Thyroid gland (tissue), 4 donors: Measurements from ENCODE around the gene ARFGEF3. TPM values are rescaled to one million over a fixed set of nuclear protein-coding genes. Genes with fewer than 3 reads are reported as not detected.
"Not testable (repeated sequence)": the region's sequence is repeated elsewhere in the genome, so short reads cannot be mapped to it uniquely, and the experiment has no call there.

Experiments
- DNase-seq, 2 donors: peaks; one replicate each; pipeline ENCODE4 v3.0.0-alpha.2; 2019
- H3K27ac ChIP-seq, 3 donors: fragments of 200-600 bp; sonication (generic); 1 replicate in 2 of 3; 2 replicates in 1 of 3; pipeline ENCODE4 v1.5.1; 2016 to 2019; ENCODE audit warnings: mild to moderate bottlenecking in 1 of 3, moderate library complexity in 1 of 3
- H3K27me3 ChIP-seq: fragments of 200-600 bp; sonication (generic); one replicate; pipeline ENCODE4 v1.5.1; 2019
- H3K36me3 ChIP-seq, 2 donors: fragments of 200-600 bp; sonication (generic); one replicate each; pipeline ENCODE4 v1.5.1; 2016 to 2019
- H3K4me1 ChIP-seq, 2 donors: fragments of 200-600 bp; sonication (generic); one replicate each; pipeline ENCODE4 v1.5.1; 2017 to 2019
- H3K4me3 ChIP-seq, 3 donors: fragments of 200-600 bp; sonication (generic); replicated peaks in 1 of 3; 1 replicate in 2 of 3; 2 replicates in 1 of 3; pipeline ENCODE4 v1.5.1; 2016; ENCODE audit warnings: mild to moderate bottlenecking in 1 of 3
- H3K9me3 ChIP-seq: fragments of 200-600 bp; sonication (generic); one replicate; pipeline ENCODE4 v1.5.1; 2017
- POLR2A ChIP-seq, 2 donors: fragments of 450-650 bp; IDR thresholded peaks; one replicate each; pipeline ENCODE4 v1.6.1; 2017; ENCODE audit warnings: antibody characterized with exemption in 2 of 2, mild to moderate bottlenecking in 2 of 2, moderate library complexity in 1 of 2
- WGBS, 2 donors: methylation state at CpG; one replicate each; pipeline ENCODE4 v1.1.5; 2017; 5-methylcytosine and 5-hydroxymethylcytosine counted together
- intact Hi-C: fragments of 100-400 bp; cut with DNase I; formaldehyde crosslinking; loops from one replicate; pipeline ENCODE4 v1.15.1; 2023
- total RNA-seq, 4 donors: library from RNA; depleted of rRNA; stranded (reverse); fragments of >200 nt; gene quantifications; one replicate each; pipeline ENCODE4 v1.2.3, GENCODE V29; 2016
- TF ChIP-seq, protein P1 (sequence below), 6 experiments: fragments of 200-600 bp in 3 of 6; fragments of 450-650 bp in 3 of 6; sonication (generic) in 3 of 6; IDR thresholded peaks; one replicate each; pipeline ENCODE4 v1.5.1; 2016 to 2019; ENCODE audit warnings: antibody characterized with exemption in 6 of 6, mild to moderate bottlenecking in 2 of 6, inconsistent platforms in 1 of 6, moderate library complexity in 1 of 6

Gene ARFGEF3
- total RNA-seq, 4 donors from 2014 or later: 2.4 to 7.2 (median 4.4) TPM

DNA sequence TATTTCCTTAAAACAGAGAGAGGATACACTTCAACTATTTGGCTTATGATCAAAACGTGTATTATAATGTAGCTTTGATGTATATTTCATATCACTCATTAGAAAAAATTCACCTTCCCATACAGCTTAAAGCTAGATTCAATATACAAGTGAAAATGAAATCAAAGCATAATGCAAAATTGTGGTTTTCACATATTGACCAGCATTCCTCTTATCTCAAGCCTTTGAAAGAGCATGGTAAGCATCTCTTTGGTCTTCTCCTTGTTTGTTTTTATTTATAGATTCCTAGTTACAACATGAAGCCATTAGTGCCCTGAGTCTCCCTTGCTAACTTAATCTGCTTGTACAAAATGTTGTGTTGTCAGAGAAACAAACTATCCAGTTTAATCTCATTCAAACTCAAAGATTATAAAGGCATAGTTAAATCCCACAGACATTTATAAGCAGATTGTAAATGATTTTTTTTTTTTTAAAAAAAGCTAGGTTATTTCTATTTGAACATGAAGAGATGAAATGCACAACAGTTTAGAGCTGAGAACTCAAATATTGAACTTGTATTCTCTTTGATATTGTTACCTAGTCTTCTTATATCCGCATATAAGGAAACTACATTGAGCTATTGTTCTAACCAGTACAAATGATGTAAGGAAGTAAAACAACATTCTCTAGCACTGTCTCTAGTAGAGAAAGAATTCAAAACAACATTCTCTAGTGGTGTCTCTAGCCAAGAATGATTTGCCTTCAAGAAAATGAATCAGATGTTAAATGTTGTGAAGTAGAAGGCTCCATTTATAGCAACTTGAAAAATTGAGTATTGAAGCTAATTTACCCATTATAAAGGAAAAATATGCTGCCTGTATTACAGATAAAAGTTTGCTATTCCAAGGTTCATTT, 184.8 kb downstream of the ARFGEF3 start:
- WGBS, 2 donors: 60 to 61% methylated on average over 2 of the region's 2 CpGs
- no peaks in the 10 kb centered on the region for H3K4me1 ChIP-seq
- H3K36me3 ChIP-seq: no peaks in the 10 kb centered on the region
- H3K27ac ChIP-seq: no peak overlapping the region
- intact Hi-C loops: no loop called here
- TF ChIP-seq, protein P1, sequence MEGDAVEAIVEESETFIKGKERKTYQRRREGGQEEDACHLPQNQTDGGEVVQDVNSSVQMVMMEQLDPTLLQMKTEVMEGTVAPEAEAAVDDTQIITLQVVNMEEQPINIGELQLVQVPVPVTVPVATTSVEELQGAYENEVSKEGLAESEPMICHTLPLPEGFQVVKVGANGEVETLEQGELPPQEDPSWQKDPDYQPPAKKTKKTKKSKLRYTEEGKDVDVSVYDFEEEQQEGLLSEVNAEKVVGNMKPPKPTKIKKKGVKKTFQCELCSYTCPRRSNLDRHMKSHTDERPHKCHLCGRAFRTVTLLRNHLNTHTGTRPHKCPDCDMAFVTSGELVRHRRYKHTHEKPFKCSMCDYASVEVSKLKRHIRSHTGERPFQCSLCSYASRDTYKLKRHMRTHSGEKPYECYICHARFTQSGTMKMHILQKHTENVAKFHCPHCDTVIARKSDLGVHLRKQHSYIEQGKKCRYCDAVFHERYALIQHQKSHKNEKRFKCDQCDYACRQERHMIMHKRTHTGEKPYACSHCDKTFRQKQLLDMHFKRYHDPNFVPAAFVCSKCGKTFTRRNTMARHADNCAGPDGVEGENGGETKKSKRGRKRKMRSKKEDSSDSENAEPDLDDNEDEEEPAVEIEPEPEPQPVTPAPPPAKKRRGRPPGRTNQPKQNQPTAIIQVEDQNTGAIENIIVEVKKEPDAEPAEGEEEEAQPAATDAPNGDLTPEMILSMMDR (IDR thresholded peaks at IDR 0.05): no peak
- TF ChIP-seq POLR2A (IDR thresholded peaks at IDR 0.05): no peak
- H3K4me3 ChIP-seq: no peak overlapping the region
- DNase-seq: no peak
- H3K9me3 ChIP-seq: no peaks in the 10 kb centered on the region
- no peaks in the 10 kb centered on the region for H3K27me3 ChIP-seq

DNA sequence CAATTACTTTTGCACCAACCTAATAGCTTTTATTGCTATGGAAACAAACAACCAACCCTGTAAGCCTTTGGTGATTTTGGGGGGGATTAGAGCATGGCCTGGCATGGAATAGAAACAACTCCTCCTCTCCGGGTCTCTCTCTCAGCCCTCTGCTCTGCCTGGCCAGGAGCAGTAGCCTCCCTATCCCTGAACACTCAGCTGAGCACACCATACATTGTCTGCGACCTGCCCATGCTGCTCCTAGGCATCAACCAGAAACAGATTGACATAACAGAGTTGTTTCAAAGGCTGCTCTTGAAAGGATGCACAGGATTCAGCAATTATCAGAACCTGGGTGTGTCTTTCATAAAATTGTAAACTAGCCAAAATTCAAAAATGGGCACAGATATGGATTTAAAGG, 186.1 kb downstream of the ARFGEF3 start:
- Histone ChIP-seq H3K36me3 (no peaks in the 10 kb centered on the region), H3K27me3 (no peaks in the 10 kb centered on the region), H3K4me1 (no peaks in the 10 kb centered on the region), H3K27ac (no peak overlapping the region), H3K4me3 (no peak overlapping the region), H3K9me3 (no peaks in the 10 kb centered on the region)
- no peak for DNase-seq
- 69 to 78% methylated on average over 2 of the region's 2 CpGs for WGBS, 2 donors
- intact Hi-C loops: no loop called here
- TF ChIP-seq, protein P1 (IDR thresholded peaks at IDR 0.05): no peak
- no peak for TF ChIP-seq POLR2A (IDR thresholded peaks at IDR 0.05)

DNA sequence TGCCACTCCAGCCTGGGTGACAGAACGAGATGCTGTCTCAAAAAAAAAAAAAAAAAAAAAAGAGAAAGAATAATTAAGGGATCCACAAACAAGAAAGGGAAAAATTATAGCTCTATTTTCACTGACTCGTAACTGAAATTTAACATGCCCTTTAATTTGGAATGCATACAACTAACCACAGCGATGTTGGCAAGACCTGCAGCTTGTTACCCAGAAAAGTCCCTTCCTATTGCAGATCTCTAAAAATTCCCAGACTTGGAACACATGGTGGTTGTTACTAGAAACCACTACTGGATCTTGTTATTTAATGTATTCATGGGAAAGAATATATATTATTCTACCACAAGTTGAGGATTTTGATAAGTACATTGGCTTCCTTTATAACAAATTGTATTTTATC, 188.2 kb downstream of the ARFGEF3 start:
- no peaks in the 10 kb centered on the region for H3K4me1 ChIP-seq
- TF ChIP-seq POLR2A (IDR thresholded peaks at IDR 0.05): no peak
- TF ChIP-seq, protein P1 (IDR thresholded peaks at IDR 0.05): no peak
- no peaks in the 10 kb centered on the region for H3K27me3 ChIP-seq
- DNase-seq: no peak
- 85 to 88% methylated on average over 3 of the region's 3 CpGs for WGBS, 2 donors
- intact Hi-C loops: no loop called here
- H3K27ac ChIP-seq: no peak overlapping the region
- no peaks in the 10 kb centered on the region for H3K36me3 ChIP-seq
- no peak overlapping the region for H3K4me3 ChIP-seq
- no peaks in the 10 kb centered on the region for H3K9me3 ChIP-seq

DNA sequence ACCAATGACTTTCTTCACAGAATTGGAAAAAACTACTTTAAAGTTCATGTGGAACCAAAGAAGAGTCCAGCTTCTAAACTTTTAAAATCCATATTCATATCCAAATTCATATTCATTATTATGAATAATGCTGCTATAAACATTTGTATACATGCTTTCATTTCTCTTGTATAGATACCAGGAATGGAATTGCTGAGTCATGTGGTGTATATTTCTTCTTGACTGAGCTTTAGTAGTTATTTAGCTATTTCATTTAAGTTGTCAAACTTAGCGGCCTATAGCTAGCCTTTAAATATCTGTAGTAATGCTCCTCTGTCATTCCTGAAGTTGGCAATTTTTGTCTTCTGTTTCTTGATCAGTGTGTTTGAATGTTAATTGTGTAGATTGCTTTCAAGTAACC, 196.2 kb downstream of the ARFGEF3 start:
- 94 to 96% methylated on average over 1 of the region's 1 CpG for WGBS, 2 donors
- no peak for DNase-seq
- H3K27ac ChIP-seq: no peak overlapping the region

DNA sequence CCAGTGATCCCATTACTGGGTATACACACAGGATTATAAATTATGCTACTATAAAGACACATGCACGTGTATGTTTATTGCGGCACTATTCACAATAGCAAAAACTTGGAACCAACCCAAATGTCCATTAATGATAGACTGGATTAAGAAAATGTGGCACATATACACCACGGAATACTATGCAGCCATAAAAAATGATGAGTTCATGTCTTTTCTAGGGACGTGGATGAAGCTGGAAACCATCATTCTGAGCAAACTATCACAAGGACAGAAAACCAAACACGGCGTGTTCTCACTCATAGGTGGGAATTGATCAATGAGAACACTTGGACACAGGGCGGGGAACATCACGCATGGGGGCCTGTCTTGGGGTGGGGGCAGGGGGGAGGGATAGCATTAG, 206.9 kb downstream of the ARFGEF3 start:
- intact Hi-C loops, H3K9me3 ChIP-seq, H3K27ac ChIP-seq, H3K36me3 ChIP-seq, H3K27me3 ChIP-seq, H3K4me1 ChIP-seq, DNase-seq, H3K4me3 ChIP-seq: not testable (repeated sequence)
- WGBS, 2 donors: 94 to 95% methylated on average over 8 of the region's 8 CpGs

More for the DNA sequence above, 196.2 kb downstream of the ARFGEF3 start:
- H3K4me1 ChIP-seq: no peaks in the 10 kb centered on the region
- no peak overlapping the region for H3K4me3 ChIP-seq
- TF ChIP-seq POLR2A (IDR thresholded peaks at IDR 0.05): no peak
- TF ChIP-seq, protein P1 (IDR thresholded peaks at IDR 0.05): no peak
- intact Hi-C loops: no loop called here
- no peaks in the 10 kb centered on the region for H3K36me3 ChIP-seq
- no peaks in the 10 kb centered on the region for H3K27me3 ChIP-seq
- H3K9me3 ChIP-seq: no peaks in the 10 kb centered on the region
